Measurements from ENCODE around the gene MUSTN1.

Gene MUSTN1

GRCh38 chr3:52851348-52851747 lies 16.5 kb upstream of the MUSTN1 start:
- peak; percentile 19 to 42 for DNase-seq

GRCh38 chr3:52849656-52850055 lies 14.8 kb upstream of the MUSTN1 start:
- DNase-seq = no peak

- no peak for DNase-seq
These were observed 13.8 kb upstream of the MUSTN1 start for GRCh38 chr3:52848617-52849016.

GRCh38 chr3:52847726-52848125 lies 12.9 kb upstream of the MUSTN1 start:
- DNase-seq = no peak

GRCh38 chr3:52847241-52847640 lies 12.4 kb upstream of the MUSTN1 start:
- no peak for DNase-seq

- no peak for DNase-seq
These were observed 11.7 kb upstream of the MUSTN1 start for GRCh38 chr3:52846432-52846965.

- peak in 1 of 2 donors; percentile 27 for DNase-seq
These were observed 11.0 kb upstream of the MUSTN1 start for GRCh38 chr3:52845691-52846431.

GRCh38 chr3:52845157-52845556 lies 10.3 kb upstream of the MUSTN1 start:
- no peak for DNase-seq

- no peak for DNase-seq
These were observed 9.6 kb upstream of the MUSTN1 start for GRCh38 chr3:52844290-52844975.

GRCh38 chr3:52843881-52844280 lies 9.1 kb upstream of the MUSTN1 start:
- no peak for DNase-seq

GRCh38 chr3:52843108-52843865 lies 8.5 kb upstream of the MUSTN1 start:
- no peak for DNase-seq

- DNase-seq = no peak
These were observed 7.6 kb upstream of the MUSTN1 start for GRCh38 chr3:52842424-52842823.

- DNase-seq = no peak
These were observed 7.1 kb upstream of the MUSTN1 start for GRCh38 chr3:52841981-52842340.

- DNase-seq = no peak
These were observed 6.6 kb upstream of the MUSTN1 start for GRCh38 chr3:52841211-52841980.

- DNase-seq = no peak
These were observed 5.2 kb upstream of the MUSTN1 start for GRCh38 chr3:52839892-52840545.

GRCh38 chr3:52839268-52839575 lies 4.4 kb upstream of the MUSTN1 start:
- no peak for DNase-seq

GRCh38 chr3:52838561-52839267 lies 3.9 kb upstream of the MUSTN1 start:
- peak in 1 of 2 donors; percentile 24 for DNase-seq

GRCh38 chr3:52836986-52837385 lies 2.2 kb upstream of the MUSTN1 start:
- no peak for DNase-seq

- no peak for DNase-seq
These were observed 1.6 kb upstream of the MUSTN1 start for GRCh38 chr3:52836471-52836845.

- DNase-seq = no peak
These were observed 1.1 kb upstream of the MUSTN1 start for GRCh38 chr3:52835766-52836470.

GRCh38 chr3:52833202-52833601 lies 1.6 kb downstream of the MUSTN1 start:
- no peak for DNase-seq
